ENCODE measurements around the gene VEPH1. TPM values are rescaled to one million over a fixed set of nuclear protein-coding genes. Genes with fewer than 3 reads are reported as not detected.

The VEPH1 gene
- total RNA-seq, 1 experiment from 2014 or later, result 0.32 TPM

DNA sequence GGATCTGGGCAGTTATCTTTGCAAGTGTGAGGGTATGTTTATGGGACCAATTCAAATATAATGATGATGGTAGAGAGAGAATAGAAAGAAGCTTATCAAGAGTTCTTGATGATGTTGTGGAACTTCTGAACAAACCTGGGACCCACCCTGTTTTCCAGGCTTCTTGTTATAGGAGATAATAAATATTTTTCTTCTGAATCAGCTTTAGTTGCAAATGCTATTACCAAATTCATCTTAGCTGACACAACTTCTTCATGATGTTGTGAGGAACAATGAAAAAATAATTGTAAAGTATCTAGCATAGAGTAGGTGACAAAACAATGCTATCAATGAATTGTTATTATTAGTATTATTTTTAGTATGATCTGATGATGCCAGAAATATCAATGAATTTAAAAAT, 110.1 kb downstream of the VEPH1 start:
- H3K4me1 ChIP-seq (ENCODE audit: insufficient read depth, low read length, poor library complexity, severe bottlenecking), result no peaks in the 10 kb centered on the region
- CTCF ChIA-PET, result no interaction called here
- no peaks in the 10 kb centered on the region for H3K36me3 ChIP-seq (ENCODE audit: insufficient read depth, low read length, poor library complexity, severe bottlenecking)
- POLR2A ChIA-PET (ENCODE audit: low non-redundant PET), result interaction anchor here (0.6 kb wide), 1 partner anchor 846 kb away, joined by 3 read pairs; no protein-coding TSS in a partner anchor
- intact Hi-C loops (cut with micrococcal nuclease; ENCODE audit: unreplicated experiment), result no loop called here
- H3K27me3 ChIP-seq (replicated peaks; ENCODE audit: insufficient read depth, low read depth, low read length, poor library complexity), result peaks cover 4% of the 10 kb centered on the region
- no peaks in the 10 kb centered on the region for H3K9me3 ChIP-seq (ENCODE audit: low read depth, low read length, poor library complexity, severe bottlenecking)
- TF ChIP-seq EZH2 (IDR thresholded peaks at IDR 0.05; ENCODE audit: borderline replicate concordance, low read depth, low read length, poor library complexity, severe bottlenecking), result no peak
- TF ChIP-seq, protein P1, sequence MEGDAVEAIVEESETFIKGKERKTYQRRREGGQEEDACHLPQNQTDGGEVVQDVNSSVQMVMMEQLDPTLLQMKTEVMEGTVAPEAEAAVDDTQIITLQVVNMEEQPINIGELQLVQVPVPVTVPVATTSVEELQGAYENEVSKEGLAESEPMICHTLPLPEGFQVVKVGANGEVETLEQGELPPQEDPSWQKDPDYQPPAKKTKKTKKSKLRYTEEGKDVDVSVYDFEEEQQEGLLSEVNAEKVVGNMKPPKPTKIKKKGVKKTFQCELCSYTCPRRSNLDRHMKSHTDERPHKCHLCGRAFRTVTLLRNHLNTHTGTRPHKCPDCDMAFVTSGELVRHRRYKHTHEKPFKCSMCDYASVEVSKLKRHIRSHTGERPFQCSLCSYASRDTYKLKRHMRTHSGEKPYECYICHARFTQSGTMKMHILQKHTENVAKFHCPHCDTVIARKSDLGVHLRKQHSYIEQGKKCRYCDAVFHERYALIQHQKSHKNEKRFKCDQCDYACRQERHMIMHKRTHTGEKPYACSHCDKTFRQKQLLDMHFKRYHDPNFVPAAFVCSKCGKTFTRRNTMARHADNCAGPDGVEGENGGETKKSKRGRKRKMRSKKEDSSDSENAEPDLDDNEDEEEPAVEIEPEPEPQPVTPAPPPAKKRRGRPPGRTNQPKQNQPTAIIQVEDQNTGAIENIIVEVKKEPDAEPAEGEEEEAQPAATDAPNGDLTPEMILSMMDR (conservative IDR thresholded peaks at IDR 0.05; ENCODE audit: low read depth, low read length), result no peak
- no TSS peak for BruUV-seq (replicated peaks)
- H3K4me3 ChIP-seq (ENCODE audit: low read depth, low read length, poor library complexity, severe bottlenecking), result no peak overlapping the region
- no peak for DNase-seq (ENCODE audit: low spot score)
- no peak overlapping the region for H3K27ac ChIP-seq (ENCODE audit: low read depth, low read length, poor library complexity, severe bottlenecking)

- TF ChIP-seq, protein P1 (conservative IDR thresholded peaks at IDR 0.05; ENCODE audit: low read depth, low read length), result no peak
- no peak for TF ChIP-seq EZH2 (IDR thresholded peaks at IDR 0.05; ENCODE audit: borderline replicate concordance, low read depth, low read length, poor library complexity, severe bottlenecking)
- H3K36me3 ChIP-seq (ENCODE audit: insufficient read depth, low read length, poor library complexity, severe bottlenecking), result no peaks in the 10 kb centered on the region
- H3K9me3 ChIP-seq (ENCODE audit: low read depth, low read length, poor library complexity, severe bottlenecking), result no peaks in the 10 kb centered on the region
- H3K27me3 ChIP-seq (replicated peaks; ENCODE audit: insufficient read depth, low read depth, low read length, poor library complexity), result peaks cover 4% of the 10 kb centered on the region
- H3K4me1 ChIP-seq (ENCODE audit: insufficient read depth, low read length, poor library complexity, severe bottlenecking), result no peaks in the 10 kb centered on the region
- no TSS peak for BruUV-seq (replicated peaks)
- DNase-seq (ENCODE audit: low spot score), result no peak
- H3K4me3 ChIP-seq (ENCODE audit: low read depth, low read length, poor library complexity, severe bottlenecking), result no peak overlapping the region
- intact Hi-C loops (cut with micrococcal nuclease; ENCODE audit: unreplicated experiment), result no loop called here
- H3K27ac ChIP-seq (ENCODE audit: low read depth, low read length, poor library complexity, severe bottlenecking), result no peak overlapping the region
- POLR2A ChIA-PET (ENCODE audit: low non-redundant PET), result no interaction called here
- CTCF ChIA-PET, result no interaction called here
These were observed 111.1 kb downstream of the VEPH1 start for GRCh38 chr3:157392104-157392503.

- CTCF ChIA-PET, result no interaction called here
- intact Hi-C loops (cut with micrococcal nuclease; ENCODE audit: unreplicated experiment), result no loop called here
These were observed 112.3 kb downstream of the VEPH1 start for GRCh38 chr3:157390713-157391515.

More at GRCh38 chr3:157390713-157391515, 112.3 kb downstream of the VEPH1 start:
- POLR2A ChIA-PET (ENCODE audit: low non-redundant PET), result no interaction called here
- Histone ChIP-seq H3K36me3 (ENCODE audit: insufficient read depth, low read length, poor library complexity, severe bottlenecking) (no peaks in the 10 kb centered on the region), H3K27me3 (replicated peaks; ENCODE audit: insufficient read depth, low read depth, low read length, poor library complexity) (peaks cover 4% of the 10 kb centered on the region), H3K4me1 (ENCODE audit: insufficient read depth, low read length, poor library complexity, severe bottlenecking) (no peaks in the 10 kb centered on the region), H3K4me3 (ENCODE audit: low read depth, low read length, poor library complexity, severe bottlenecking) (no peak overlapping the region), H3K27ac (ENCODE audit: low read depth, low read length, poor library complexity, severe bottlenecking) (no peak overlapping the region), H3K9me3 (ENCODE audit: low read depth, low read length, poor library complexity, severe bottlenecking) (no peaks in the 10 kb centered on the region)
- no TSS peak for BruUV-seq (replicated peaks)
- no peak for TF ChIP-seq EZH2 (IDR thresholded peaks at IDR 0.05; ENCODE audit: borderline replicate concordance, low read depth, low read length, poor library complexity, severe bottlenecking)
- TF ChIP-seq, protein P1 (conservative IDR thresholded peaks at IDR 0.05; ENCODE audit: low read depth, low read length), result no peak
- no peak for DNase-seq (ENCODE audit: low spot score)

Data from A673 (cell line).